Erythroblast (primary cell): Measurements from ENCODE around the gene SYDE2.

Experiments
- GATA1 ChIP-seq: IDR thresholded peaks from 2 replicates; pipeline ENCODE4 v1.6.1; 2011; ENCODE audit warnings: low read depth, mild to moderate bottlenecking, control low read depth, low read length, moderate library complexity
- POLR2A ChIP-seq: IDR thresholded peaks from 2 replicates; pipeline ENCODE4 v1.6.1; 2011; ENCODE audit warnings: mild to moderate bottlenecking, low read length

- no peak for TF ChIP-seq POLR2A
- no peak for TF ChIP-seq GATA1
Observed at GRCh38 chr1:85118751-85119150, 82.1 kb downstream of the SYDE2 start.
